Activated CD8-positive, alpha-beta memory T cell treated with anti-CD3 and anti-CD28 coated beads, Interleukin-2, amount 50 U/mL, for 1 hour (primary cell): ENCODE data around the gene TST.

ENCODE experiments used
- DNase-seq: peaks from one replicate; pipeline ENCODE4 v3.0.0-alpha.2; 2020; ENCODE audit errors: extremely low read depth

Gene TST

DNA sequence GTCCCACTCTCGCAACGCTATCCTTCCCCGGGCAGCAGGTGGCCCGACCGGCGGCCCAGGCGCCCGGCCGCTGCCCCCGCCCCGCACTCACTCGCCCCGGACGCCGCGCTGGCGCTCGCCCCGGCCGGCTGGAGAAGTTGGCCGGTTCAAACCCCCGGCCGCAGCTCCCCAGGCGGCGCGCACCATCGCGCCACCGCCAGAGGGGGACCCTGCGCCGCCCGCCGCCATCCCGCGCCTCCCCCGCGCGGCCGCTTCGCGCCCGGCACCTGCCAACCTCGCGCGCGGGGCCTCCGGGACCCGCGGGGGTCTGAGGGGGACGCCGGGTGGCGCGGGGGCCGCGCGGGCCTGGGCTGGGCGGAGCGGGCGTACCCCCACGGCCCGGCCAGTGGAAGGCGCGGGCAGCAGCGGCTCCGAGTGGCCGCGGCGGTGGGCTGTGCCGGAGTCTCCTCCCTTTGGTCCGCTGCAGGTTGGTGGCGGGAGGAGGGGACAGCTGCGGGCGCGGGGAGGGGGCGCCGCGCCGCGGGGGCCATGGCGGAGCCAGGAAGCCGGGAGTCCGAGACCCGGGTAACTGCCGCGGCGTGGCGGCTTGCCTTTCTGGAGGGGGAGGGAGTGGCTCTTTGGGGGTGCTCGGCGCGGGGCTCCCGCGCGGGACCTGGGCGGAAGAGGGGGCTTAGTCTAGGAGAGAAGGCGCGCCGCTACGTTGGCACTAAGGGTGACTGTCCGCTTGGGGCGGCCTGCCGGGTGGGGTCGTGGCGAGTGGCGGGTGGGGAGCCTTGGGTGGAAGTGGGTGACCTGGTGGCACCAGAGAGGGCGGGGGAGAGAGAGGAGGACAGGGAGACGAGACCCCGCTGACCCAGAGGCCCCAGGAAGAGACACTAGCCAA is at the start of gene TST, which contains the start of gene MPST:
Gene TST (minus strand): TSS at position 139 of the 883 bp plus-strand sequence. CDS start 715 bp downstream, outside the sequence.
Gene MPST (plus strand): TSS at position 434 of the 883 bp plus-strand sequence. CDS start 95 bp downstream, at position 529.
- DNase-seq = no peak

DNA sequence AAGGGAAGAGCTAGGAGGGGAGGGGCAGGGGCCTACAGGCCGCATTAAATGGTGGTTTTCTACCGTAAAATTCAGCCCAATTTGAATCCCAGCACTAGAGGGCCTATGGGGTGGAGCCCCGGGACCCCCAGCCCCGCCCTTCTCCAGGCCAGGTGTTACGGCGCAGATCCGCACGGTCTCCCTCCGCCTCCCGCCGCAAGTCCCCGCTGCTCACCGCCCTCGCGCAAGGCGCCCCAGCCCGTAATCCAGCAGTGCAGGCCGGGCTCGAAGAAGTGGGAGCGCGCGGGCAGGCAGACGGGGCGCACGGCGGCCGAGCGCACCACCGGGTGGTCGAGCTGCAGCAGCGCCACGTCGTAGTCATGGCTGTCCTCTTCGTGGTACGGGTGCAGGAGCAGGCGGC is 49.6 kb upstream of the TST start:
- DNase-seq = no peak

DNA sequence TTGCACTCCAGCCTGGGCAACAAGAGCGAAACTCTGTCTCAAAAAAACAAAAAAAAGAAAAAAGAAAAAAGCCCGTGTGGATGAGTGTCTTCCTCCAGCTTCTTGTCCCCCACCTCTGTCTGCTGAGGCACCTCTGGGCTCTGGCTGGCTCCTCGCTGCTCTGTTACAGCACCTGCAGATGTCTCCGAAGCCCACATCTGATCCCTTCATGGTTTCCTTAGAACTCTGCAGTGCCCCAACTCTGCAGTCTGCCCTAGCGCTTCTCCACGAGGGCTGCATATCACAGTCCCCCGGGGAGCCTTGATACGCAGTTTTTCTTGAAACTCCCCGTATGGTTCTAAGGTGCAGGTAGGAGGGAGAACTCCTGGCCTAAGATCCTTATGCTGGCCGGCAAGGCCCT is 48.2 kb upstream of the TST start:
- DNase-seq = no peak

GRCh38 chr22:37065961-37066360 is 46.7 kb upstream of the TST start:
- no peak for DNase-seq

- no peak for DNase-seq
Measured at GRCh38 chr22:37065180-37065579, 45.9 kb upstream of the TST start.

GRCh38 chr22:37064553-37064952 is 45.3 kb upstream of the TST start:
- DNase-seq = no peak

- no peak for DNase-seq
Measured at GRCh38 chr22:37063431-37064420, 44.5 kb upstream of the TST start.

DNA sequence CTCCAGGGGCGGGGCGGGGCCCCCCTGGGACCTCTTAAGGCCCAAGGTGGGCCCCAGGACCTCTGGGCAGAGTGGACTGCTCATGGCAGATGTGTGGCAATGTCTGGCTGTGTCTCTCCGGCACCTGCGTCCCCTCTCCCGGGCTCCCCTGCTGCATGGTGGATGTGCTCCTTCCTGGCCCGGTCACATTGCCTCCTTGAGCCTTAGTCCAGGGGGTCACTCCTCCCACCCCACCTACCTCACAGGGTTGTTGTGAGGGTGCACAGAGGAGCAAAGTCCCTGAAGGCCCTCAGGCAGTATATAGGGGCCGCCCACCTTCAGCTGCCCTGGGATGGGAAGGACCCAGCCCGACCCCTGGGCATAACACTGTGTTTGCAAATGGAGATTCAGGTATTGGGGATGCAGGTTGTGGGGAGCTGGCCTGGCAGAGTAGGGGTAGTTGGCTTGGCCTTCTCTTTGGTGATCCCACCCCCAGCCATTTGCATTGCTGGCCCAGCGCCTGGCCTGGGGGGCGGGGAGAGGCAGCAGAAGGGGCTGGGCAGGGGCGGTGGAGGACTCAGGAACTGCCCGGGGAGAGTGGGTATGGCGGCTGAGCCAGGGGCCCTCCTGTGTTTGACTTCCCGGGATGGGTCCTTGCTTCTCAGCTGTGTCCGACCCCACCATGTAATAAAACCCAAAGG is 43.6 kb upstream of the TST start:
- no peak for DNase-seq

DNA sequence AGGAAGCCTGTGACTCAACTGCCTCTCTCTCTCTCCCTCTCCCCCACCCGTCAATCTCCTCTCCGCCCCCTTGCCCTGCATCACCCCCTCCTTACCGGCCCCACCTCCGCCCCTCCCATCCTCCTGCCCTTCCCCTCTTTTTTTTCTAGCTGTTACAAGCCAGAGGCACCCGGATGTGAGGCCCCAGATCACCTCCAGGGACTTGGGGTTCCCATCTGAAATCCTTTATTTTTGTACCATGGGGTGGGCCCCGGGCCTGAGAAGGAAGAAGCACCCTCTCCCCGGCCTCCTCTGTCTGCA is 43.1 kb upstream of the TST start:
- DNase-seq = no peak

DNA sequence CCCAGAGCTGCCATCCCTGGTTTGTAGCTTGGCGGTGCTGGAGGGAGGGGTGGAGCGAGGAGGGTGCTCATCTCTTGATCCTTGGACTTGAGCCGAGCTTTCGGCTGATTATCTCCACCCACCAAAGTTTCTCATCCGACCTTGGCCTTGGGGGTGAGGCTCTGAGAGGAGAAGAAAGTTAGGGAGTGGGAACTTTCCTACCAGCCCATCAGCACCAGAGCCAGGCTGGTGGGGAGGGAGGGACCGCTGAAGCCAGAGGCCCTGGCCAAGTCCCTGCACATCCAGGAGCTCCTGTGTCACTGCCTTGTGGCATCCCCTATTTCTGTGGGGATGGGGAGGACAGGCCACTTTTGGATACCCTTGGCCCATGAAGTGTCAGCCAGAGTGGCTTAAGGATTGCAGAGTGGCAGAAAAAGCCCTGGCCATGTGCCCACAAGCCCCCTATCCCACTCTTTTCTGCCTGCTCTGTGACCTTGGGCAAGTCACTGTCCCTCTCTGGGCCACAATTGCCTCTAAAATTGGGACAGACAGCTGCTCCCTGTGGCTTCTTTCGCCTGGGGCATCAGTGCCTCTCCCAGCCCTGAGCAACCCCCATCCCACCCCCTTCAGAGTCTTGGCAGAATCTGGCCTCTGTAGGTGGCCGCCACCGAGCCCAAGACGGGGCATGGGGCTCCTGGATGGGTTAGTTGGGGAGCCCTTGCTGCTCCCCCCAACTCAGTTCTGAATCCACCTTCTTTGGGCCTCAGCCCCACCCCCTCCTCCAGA is 42.5 kb upstream of the TST start:
- DNase-seq = no peak

DNA sequence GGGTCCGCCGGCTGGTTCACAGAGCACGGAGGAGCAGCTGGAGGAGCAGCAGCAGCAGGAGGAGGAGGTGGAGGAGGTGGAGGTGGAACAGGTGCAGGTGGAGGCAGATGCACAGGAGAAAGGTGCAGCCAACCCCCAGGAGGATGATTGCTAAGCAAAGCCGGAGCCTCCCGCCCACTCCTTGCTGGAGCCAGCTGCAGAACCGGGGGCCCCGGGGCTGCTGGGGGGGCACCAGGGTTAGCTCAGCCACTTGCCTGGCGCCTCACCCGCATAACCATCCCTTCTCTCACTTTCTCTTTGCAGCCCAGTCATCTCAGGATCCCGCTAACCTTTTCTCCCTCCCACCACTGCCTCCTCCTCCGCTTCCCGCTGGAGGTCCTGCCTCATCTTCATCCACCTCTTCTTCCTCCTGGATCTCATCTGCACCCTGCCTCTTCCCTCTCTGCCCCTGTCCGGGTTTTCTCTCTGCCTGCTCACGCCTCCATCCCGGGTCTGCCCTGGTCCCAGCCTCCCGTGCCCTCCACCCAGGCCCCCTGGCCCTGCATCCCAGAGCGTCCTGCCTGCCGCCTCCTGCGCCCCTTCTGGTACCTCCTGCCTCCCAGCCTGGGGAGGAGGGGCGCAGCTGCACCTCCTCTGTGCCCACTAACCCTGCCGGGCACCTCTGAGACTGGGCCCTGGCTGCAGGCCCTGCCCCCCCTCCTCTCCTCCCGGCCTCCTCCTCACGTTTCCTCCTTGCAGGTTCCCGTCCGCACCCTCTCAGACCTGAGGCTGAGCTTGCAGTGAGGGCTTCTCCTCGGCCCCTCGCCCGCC is 41.8 kb upstream of the TST start:
- no peak for DNase-seq

DNA sequence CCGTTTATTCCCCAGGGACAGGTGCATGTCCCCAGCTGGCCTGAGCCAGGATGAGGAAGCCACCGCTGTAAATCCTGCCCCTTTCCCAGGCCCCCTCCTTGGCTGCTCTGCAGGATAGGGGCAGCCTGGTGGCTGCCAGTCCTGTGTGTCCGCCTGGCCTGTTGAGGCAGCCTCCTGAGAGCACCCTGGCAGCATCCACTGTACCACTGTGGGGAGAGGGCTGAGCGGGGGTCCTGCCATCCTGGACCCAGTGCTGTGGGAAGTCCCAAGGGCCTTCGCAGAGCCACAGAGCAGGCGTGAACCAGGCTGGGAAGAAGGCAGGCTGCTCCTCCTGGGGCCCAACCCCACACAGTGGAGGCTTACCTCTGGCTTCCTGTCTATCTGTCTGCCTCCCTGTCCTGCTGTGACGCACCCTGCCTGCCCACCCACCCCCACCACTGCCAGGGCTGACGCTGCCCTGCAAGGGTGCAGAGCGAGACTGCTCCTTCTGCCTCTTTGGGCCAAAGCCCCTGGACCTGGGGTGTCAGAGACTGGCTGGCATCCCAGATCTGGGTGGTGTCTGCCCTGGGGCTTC is 40.7 kb upstream of the TST start:
- DNase-seq = no peak

DNA sequence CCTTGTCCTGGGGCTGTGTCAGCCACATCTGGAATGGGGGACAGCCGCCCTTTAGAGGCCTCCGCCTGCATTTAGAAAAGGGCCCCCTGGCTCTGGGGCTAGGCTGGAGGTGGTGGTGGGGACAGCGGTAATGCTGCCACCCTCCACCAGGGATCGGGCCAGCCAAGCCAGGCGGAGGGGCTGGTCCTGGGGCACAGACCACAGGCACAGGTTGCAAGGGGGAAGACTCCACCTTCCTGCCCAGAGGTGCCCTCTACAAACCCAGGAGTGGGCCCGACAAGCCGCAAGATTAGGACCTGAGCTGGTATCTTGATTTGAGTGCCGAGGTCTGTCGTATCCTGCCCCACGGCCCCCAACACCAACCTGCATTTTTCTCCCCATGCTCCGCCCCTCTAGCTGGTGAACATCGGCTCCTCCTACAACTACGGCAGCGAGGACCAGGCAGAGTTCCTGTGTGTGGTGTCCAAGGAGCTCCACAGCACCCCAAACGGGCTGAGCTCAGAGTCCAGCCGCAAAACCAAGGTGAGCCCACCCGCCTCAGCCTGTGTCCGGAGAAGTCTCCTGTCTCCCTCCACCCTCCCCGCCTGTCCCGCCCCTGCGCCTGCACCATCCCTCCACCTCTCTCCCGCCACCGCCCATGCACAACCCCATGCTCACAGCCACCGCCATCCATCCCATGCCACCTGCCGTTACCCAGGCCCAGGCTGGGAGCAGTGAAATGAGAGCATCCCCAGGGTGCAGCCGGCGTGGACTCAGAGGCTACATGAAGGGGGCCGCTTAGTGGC is 39.9 kb upstream of the TST start:
- no peak for DNase-seq

DNA sequence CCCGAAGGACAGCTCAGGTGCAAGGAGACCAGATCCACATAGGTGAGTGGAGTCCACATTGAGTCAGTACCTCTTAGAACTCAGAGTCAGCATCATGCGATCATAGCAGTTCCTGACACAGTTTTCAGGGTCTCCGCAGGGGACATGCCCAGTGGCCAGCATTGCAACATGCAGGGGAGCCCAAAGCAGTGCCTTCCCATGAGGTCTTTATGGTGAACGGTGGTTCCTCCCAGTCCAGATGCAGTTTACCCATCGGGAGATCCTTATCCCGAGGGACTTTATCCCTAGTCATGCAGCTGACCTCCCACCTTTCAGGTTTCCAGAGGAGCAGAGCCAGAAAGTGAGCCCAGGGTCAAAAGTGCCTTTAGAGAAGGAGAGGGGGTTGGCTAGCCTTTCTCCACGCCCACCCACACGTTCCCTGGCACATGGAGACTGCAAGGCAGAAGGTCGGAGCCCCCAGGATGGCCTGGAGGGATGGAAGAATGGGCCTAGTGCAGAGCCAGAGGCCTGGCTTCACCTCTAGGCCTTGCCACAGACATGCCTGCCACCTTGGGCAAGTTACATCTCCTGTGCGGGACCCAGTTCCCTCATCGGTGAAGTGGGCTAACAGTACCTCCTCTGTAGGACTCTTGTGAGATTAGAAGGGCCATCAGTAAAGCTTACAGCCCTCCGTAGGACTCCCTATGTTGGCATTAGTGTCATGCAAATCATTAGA is 38.7 kb upstream of the TST start:
- DNase-seq = no peak

DNA sequence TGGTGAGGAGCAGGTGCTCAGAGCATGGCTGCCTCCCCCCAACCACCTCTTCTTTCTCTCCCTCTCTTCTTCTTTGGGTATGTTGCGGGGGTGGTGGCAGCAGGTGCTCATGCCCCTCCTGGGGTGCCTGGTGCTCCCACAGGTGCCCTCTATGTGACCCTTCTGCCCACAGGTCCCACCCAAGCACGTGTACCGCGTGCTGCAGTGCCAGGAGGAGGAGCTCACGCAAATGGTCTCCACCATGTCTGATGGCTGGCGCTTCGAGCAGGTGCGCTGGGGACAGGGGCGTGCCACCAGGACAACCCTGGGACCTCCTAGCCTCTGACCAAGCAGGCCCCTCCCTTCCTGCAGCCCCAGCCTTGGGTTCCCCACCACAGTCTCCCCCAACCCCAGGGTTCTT is 38.0 kb upstream of the TST start:
- no peak for DNase-seq

DNA sequence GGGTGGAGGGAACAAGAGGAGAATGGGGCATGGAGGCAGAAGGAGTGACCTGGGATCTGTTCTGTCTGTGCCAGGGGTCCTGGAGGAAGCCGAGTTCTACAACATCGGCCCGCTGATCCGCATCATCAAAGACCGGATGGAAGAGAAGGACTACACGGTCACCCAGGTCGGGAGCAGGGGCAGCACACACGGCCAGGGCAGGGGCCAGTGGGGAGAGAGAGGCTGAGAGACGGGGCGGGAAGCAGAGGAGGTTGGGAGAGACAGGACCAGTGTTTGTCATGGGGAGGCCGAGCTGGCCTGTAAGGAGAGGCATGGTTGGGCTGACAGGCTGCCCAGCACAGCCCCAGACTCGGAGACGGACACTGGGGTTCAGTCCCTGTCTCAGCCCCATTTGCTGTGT is 37.0 kb upstream of the TST start:
- no peak for DNase-seq

DNA sequence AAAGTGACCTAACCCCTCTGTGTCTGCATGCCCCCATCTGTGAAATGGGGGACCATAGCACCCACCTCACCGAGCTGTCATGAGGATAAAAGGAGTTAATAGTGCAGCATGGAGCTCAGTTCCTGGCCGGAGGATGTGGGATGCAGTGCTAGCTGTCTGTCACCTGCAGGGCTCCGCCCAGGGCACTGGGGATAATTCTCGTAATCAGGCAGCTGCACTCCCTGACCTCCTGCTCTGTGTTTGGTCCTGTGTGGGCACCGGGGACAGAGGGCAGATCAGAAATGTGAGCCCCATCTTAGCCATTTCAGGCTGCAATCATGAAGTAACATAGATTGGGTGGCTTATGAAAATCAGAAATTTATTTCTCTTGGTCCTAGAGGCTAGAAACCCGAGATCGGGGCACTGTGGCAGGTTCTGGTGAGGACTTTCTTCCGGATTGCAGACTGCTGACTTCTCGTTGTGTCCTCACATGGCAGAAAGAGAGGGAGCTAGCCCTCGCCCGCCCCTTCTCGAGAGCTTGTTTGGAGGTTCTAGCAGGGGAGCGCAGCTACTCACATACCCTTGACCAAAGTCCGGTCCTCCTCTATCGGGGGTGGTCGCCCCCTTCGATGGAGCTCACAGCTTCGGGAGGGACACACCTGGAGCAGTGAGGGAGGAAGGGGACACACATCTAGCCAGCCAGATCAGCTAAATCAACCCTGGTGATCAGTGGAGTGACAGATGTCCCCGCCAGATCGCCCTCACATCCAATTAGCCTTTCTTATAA is 35.5 kb upstream of the TST start:
- DNase-seq = no peak

- no peak for DNase-seq
Measured at GRCh38 chr22:37054056-37054395, 34.8 kb upstream of the TST start.
